ENCODE data around the gene SUMO2.

- TF ChIP-seq POLR2AphosphoS5 (IDR thresholded peaks at IDR 0.05), result no peak
- TF ChIP-seq, protein P1, sequence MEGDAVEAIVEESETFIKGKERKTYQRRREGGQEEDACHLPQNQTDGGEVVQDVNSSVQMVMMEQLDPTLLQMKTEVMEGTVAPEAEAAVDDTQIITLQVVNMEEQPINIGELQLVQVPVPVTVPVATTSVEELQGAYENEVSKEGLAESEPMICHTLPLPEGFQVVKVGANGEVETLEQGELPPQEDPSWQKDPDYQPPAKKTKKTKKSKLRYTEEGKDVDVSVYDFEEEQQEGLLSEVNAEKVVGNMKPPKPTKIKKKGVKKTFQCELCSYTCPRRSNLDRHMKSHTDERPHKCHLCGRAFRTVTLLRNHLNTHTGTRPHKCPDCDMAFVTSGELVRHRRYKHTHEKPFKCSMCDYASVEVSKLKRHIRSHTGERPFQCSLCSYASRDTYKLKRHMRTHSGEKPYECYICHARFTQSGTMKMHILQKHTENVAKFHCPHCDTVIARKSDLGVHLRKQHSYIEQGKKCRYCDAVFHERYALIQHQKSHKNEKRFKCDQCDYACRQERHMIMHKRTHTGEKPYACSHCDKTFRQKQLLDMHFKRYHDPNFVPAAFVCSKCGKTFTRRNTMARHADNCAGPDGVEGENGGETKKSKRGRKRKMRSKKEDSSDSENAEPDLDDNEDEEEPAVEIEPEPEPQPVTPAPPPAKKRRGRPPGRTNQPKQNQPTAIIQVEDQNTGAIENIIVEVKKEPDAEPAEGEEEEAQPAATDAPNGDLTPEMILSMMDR (IDR thresholded peaks at IDR 0.05), result no peak
Observed at GRCh38 chr17:75133001-75133400, 49.8 kb downstream of the SUMO2 start.

Measured in upper lobe of left lung (tissue), 4 donors.